ENCODE results near the gene PSMF1.
"Not testable (repeated sequence)": the region's sequence is repeated elsewhere in the genome, so short reads cannot be mapped to it uniquely, and the experiment has no call there.

PSMF1 gene

DNA sequence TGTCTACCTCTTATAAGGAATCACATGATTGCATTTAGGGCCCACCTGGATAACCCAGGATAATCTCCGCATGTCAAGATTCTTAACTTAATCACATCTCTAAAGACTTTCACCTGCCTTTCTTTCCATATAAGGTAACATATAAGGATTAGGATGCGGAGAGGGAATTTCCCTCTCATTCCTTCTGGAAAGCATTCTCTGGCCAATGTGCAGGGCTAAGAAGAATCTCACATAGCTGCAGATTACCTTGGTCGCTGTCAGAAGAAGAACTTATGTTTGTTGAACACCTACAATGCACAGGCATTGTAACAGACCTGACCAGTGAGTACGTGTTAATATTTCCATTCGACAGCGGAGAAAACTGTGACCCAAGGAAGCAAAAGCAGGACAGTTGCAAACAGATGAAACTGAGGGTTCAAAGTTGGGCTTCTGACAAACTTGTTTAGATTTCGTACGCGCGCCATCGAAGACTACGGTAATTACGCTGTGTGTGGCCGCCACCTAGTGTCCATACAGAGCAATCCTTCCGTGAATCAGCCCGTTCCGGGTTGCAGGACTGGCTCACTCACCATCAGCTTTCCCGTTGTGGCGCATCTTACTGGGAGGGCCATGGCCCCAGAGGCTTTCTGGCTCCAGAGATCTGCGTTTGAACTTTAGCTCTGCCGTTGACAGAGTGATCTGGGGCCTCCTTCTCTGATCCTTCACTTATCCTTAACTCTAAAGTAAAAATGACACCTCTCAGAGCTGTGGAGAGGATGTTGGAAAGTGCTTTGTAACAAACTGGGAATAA, 94.4 kb downstream of the PSMF1 start:
- DNase-seq (ENCODE audit: extremely low spot score), result peak; percentile 66
- TF ChIP-seq, protein P1, sequence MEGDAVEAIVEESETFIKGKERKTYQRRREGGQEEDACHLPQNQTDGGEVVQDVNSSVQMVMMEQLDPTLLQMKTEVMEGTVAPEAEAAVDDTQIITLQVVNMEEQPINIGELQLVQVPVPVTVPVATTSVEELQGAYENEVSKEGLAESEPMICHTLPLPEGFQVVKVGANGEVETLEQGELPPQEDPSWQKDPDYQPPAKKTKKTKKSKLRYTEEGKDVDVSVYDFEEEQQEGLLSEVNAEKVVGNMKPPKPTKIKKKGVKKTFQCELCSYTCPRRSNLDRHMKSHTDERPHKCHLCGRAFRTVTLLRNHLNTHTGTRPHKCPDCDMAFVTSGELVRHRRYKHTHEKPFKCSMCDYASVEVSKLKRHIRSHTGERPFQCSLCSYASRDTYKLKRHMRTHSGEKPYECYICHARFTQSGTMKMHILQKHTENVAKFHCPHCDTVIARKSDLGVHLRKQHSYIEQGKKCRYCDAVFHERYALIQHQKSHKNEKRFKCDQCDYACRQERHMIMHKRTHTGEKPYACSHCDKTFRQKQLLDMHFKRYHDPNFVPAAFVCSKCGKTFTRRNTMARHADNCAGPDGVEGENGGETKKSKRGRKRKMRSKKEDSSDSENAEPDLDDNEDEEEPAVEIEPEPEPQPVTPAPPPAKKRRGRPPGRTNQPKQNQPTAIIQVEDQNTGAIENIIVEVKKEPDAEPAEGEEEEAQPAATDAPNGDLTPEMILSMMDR (IDR thresholded peaks at IDR 0.05; ENCODE audit: control extremely low read depth, extremely low read depth, low read depth, missing control alignments), result peak; percentile 91
- ChIA-PET POLR2A (no interaction called here), CTCF (interaction anchor here (0.7 to 3.2 kb wide), 20 partner anchors 8 to 397 kb away, joined by 3 to 20 read pairs (median 4); partner anchors contain the start of genes C20orf202, FAM110A and RAD21L1)

DNA sequence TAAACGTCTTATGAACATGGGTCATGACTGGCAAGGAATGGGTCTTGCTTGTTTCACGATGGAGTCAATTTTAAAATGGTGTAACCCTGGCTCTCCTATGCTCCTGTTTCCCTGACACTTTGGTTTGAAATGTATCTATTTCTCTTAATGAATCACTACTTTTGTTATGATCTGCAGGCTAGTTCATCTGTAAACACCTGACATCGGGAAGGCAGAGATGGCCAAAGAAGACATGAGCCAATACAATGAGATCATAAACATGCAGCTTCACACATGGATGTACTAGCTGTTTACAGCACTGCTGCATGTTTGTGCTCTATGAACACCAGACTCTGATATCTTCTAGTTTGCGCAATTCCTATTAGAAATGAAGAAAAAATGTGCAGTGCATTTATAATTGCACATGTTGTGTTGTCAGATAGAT, 96.4 kb downstream of the PSMF1 start:
- no peak for DNase-seq (ENCODE audit: extremely low spot score)
- ChIA-PET POLR2A (no interaction called here), CTCF (no interaction called here)
- TF ChIP-seq, protein P1 (IDR thresholded peaks at IDR 0.05; ENCODE audit: control extremely low read depth, extremely low read depth, low read depth, missing control alignments), result no peak

DNA sequence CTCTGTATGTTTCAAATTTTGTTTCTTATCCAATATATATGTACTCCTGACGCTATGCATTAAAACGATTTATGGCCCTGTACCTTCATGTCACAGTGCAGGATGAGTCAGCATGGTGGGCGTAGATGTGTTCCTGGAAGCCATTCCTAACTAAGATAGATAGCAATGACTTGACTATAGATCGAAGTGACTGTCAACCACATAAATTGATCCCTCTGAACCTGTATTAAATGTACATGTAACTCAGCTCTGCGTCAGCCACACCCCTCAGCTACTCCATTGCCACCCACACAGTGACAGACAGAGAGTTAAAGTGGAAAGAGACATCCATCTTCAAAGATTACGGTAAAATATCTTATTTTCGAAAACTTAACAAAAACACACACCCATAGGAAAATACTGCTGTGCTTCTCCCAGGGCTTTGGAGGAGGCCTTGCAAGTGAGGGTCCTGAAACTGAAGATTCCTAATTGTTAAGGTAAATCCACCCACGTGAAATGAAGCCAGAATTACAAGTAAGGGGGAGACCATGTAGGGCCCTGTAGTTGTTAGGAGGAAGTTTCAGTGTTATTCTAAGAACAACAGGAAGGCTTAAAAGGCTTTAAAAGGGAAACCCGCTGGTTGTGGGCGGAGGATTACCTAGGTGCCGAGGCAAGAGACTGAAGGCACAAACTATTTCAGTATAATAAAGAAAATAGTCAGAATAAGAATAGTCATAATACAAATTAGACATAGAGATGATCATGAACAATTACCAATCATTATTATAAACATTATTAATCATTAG, 97.2 kb downstream of the PSMF1 start:
- POLR2A ChIA-PET, result no interaction called here

DNA sequence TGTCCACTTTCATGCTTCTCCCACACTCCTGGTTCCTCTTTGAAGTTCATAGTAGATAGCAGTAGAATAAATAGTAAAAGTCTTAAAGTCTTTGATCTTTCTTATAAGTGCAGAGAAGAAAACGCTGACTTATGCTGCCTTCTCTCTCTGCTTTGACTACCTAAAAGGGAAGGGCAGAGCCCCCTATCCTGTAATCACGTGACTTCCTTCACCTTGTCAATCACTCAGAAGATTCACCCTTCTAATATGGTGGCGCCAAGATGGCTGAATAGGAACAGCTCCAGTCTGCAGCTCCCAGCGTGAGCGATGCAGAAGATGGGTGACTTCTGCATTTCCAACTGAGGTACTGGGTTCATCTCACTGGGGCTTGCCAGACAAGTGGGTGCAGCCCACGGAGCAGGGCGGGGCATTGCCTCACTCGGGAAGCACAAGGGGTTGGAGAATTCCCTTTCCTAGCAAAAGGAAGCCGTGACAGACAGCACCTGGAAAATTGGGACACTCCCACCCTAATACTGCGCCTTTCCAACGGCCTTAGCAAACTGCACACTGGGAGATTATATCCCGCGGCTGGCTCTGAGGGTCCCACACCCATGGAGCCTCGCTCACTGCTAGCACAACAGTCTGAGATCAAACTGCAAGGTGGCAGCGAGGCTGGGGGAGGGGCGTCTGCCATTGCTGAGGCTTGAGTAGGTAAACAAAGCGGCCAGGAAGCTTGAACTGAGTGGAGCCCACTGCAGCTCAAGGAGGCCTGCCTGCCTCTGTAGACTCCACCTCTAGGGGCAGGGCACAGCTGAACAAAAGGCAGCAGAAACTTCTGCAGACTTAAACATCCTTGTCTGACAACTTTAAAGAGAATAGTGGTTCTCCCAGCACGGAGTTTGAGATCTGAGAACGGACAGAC, 98.4 kb downstream of the PSMF1 start:
- POLR2A ChIA-PET; DNase-seq (ENCODE audit: extremely low spot score): not testable (repeated sequence)
- CTCF ChIA-PET, result interaction anchor here (1.2 kb wide), 1 partner anchor 220 kb away, joined by 3 read pairs; no protein-coding TSS in a partner anchor

More for the DNA sequence above, 97.2 kb downstream of the PSMF1 start:
- TF ChIP-seq, protein P1 (IDR thresholded peaks at IDR 0.05; ENCODE audit: control extremely low read depth, extremely low read depth, low read depth, missing control alignments), result no peak
- no peak for DNase-seq (ENCODE audit: extremely low spot score)
- CTCF ChIA-PET, result no interaction called here
